HL-60 (cell line): Measurements from ENCODE around the gene GLT8D1.

Source experiments
- CTCF ChIP-seq: IDR thresholded peaks from one replicate; pipeline ENCODE4 v1.5.1; 2011; ENCODE audit warnings: low read length, control low read depth, inconsistent platforms; ENCODE audit not compliant: insufficient read depth
- GABPA ChIP-seq: IDR thresholded peaks from 2 replicates; pipeline ENCODE4 v1.6.1; 2012; ENCODE audit warnings: low read depth
- POLR2AphosphoS5 ChIP-seq: IDR thresholded peaks from 2 replicates; pipeline ENCODE4 v1.6.1; 2012; ENCODE audit warnings: low read depth

DNA sequence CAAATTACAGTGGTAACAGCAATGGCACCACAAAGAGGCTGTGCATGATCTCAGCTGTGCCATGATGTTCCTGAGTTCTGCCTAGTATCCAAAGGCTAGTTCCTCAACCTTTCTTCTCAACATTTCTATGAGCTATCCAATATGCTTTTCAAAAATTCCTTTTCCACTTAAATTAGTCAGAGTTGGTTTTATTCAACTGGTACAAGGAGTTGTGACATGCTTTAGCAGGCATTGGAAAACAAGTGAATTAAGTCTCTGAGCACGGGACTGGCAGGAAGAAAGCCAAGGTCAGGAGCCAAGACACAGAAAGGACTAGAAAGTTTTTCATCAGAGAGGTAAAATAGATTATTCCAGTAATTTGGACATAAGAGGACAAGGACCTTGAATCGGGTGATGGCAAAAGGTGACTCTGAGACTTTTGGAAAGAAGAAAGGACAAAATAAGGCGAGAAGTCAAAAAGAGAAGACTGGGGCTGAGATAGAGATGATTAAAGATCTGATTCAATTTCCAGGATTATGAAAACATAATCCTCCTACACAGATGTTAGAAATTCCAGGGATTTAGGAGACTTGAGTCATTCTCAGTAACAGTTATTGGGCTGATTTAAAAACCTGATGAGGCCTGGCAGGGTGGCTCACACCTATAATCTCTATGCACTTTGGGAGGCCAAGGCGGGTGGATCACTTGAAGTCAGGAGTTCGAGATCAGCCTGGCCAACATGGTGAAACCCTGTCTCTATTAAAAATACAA is 56.0 kb downstream of the GLT8D1 start:
- TF ChIP-seq CTCF (no peak), POLR2AphosphoS5 (no peak), GABPA (no peak)
